ENCODE results near the gene RSRC1.
"Not testable (repeated sequence)": the region's sequence is repeated elsewhere in the genome, so short reads cannot be mapped to it uniquely, and the experiment has no call there.

The RSRC1 gene

DNA sequence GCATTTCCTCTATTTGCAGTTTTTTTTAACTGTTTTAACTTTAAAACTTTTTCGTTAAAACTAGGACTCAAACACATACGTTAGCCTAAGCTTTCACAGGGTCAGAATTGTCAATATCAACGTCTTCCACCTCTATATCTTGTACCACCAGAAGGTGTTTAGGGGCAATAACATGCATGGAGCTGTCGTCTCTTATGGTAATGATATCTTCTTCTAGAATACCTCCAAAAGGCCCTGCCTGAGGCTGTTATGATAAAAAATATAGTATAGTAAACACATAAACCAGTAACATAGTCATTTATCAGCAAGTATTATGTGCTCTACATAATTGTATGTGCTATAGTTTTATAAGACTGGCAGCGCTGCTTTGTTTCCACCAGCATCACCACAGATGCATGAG is 384.8 kb downstream of the RSRC1 start:
- Histone ChIP-seq H3K4me3 (ENCODE audit: low read length) (no peak overlapping the region), H3K9me3 (ENCODE audit: control insufficient read depth, insufficient read depth, low read length) (no peaks in the 10 kb centered on the region), H3K27me3 (ENCODE audit: control insufficient read depth, low read length) (no peaks in the 10 kb centered on the region), H3K9me2 (replicated peaks; ENCODE audit: control insufficient read depth, low read length) (no peaks in the 10 kb centered on the region), H4K20me1 (ENCODE audit: control insufficient read depth, insufficient read depth, low read depth, low read length) (no peaks in the 10 kb centered on the region), H3K4me1 (ENCODE audit: control insufficient read depth, low read length) (no peaks in the 10 kb centered on the region), H3F3A (ENCODE audit: control insufficient read depth, insufficient read depth) (no peaks in the 10 kb centered on the region), H3K27ac (ENCODE audit: low read depth, low read length) (no peak overlapping the region), H3K79me2 (ENCODE audit: control insufficient read depth, low read length) (no peaks in the 10 kb centered on the region), H3K36me3 (ENCODE audit: control insufficient read depth, low read length) (no peaks in the 10 kb centered on the region), H3K4me2 (ENCODE audit: low read length) (no peak overlapping the region)
- TF ChIP-seq, protein P1, sequence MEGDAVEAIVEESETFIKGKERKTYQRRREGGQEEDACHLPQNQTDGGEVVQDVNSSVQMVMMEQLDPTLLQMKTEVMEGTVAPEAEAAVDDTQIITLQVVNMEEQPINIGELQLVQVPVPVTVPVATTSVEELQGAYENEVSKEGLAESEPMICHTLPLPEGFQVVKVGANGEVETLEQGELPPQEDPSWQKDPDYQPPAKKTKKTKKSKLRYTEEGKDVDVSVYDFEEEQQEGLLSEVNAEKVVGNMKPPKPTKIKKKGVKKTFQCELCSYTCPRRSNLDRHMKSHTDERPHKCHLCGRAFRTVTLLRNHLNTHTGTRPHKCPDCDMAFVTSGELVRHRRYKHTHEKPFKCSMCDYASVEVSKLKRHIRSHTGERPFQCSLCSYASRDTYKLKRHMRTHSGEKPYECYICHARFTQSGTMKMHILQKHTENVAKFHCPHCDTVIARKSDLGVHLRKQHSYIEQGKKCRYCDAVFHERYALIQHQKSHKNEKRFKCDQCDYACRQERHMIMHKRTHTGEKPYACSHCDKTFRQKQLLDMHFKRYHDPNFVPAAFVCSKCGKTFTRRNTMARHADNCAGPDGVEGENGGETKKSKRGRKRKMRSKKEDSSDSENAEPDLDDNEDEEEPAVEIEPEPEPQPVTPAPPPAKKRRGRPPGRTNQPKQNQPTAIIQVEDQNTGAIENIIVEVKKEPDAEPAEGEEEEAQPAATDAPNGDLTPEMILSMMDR (IDR thresholded peaks at IDR 0.05; ENCODE audit: low read depth, low read length, poor library complexity, severe bottlenecking) = no peak
- TF ChIP-seq EZH2phosphoT487 (IDR thresholded peaks at IDR 0.05; ENCODE audit: borderline replicate concordance, low read length) = no peak

DNA sequence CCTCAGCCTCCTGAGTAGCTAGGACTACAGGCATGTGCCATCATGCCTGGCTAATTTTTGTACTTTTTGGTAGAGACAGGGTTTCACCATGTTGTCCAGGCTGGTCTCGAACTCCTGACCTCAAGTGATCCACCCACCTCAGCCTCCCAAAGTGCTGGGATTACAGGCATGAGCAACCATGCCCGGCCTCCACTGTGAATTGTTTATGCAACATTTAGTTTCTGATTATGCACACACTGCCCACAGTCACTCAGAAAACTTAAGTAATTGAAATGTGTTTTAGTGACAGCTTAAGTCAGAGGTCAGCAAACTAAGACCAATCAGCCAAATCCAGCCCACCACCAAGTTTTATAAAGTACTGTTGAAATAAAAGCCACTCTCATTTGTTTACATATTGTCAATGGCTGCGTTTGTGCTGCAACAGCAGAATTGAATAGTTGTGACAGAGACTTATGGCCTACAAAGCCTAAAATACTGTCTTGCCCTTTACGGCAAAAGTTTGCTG is 385.6 kb downstream of the RSRC1 start:
- H3K4me3 ChIP-seq (ENCODE audit: low read length); H3F3A ChIP-seq (ENCODE audit: control insufficient read depth, insufficient read depth); H3K36me3 ChIP-seq (ENCODE audit: control insufficient read depth, low read length); H4K20me1 ChIP-seq (ENCODE audit: control insufficient read depth, insufficient read depth, low read depth, low read length); H3K9me2 ChIP-seq (replicated peaks; ENCODE audit: control insufficient read depth, low read length); H3K9me3 ChIP-seq (ENCODE audit: control insufficient read depth, insufficient read depth, low read length); H3K4me1 ChIP-seq (ENCODE audit: control insufficient read depth, low read length); H3K27ac ChIP-seq (ENCODE audit: low read depth, low read length); H3K79me2 ChIP-seq (ENCODE audit: control insufficient read depth, low read length); H3K4me2 ChIP-seq (ENCODE audit: low read length); H3K27me3 ChIP-seq (ENCODE audit: control insufficient read depth, low read length): not testable (repeated sequence)

DNA sequence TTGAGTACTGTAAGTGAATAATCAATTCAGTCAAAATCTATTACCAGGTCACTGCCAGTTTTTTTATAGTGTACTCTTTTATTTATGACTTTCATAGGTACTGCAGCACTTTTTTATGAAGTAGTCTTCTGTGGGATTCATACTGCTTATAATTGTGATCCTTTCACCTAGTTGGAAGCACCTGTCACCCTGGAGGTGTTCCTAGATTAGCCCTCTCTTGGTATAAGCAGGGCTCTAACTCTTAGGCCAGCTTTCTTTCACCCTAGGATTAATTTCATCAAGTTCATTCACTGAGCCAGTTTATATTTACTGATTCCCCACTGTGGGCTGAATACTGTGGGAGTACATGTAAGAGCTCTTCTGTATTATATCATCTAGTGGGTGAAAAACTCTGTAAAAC is 395.2 kb downstream of the RSRC1 start:
- no peaks in the 10 kb centered on the region for H3K36me3 ChIP-seq (ENCODE audit: control insufficient read depth, low read length)
- no peak overlapping the region for H3K27ac ChIP-seq (ENCODE audit: low read depth, low read length)
- no peak overlapping the region for H3K4me3 ChIP-seq (ENCODE audit: low read length)
- TF ChIP-seq EZH2phosphoT487 (IDR thresholded peaks at IDR 0.05; ENCODE audit: borderline replicate concordance, low read length) = no peak
- TF ChIP-seq, protein P1 (IDR thresholded peaks at IDR 0.05; ENCODE audit: low read depth, low read length, poor library complexity, severe bottlenecking) = no peak
- no peaks in the 10 kb centered on the region for H3K4me1 ChIP-seq (ENCODE audit: control insufficient read depth, low read length)
- H3K4me2 ChIP-seq (ENCODE audit: low read length) = no peak overlapping the region
- no peaks in the 10 kb centered on the region for H3K79me2 ChIP-seq (ENCODE audit: control insufficient read depth, low read length)
- no peaks in the 10 kb centered on the region for H3K9me2 ChIP-seq (replicated peaks; ENCODE audit: control insufficient read depth, low read length)
- H3F3A ChIP-seq (ENCODE audit: control insufficient read depth, insufficient read depth) = no peaks in the 10 kb centered on the region
- H3K9me3 ChIP-seq (ENCODE audit: control insufficient read depth, insufficient read depth, low read length) = no peaks in the 10 kb centered on the region
- H3K27me3 ChIP-seq (ENCODE audit: control insufficient read depth, low read length) = no peaks in the 10 kb centered on the region
- H4K20me1 ChIP-seq (ENCODE audit: control insufficient read depth, insufficient read depth, low read depth, low read length) = no peaks in the 10 kb centered on the region

DNA sequence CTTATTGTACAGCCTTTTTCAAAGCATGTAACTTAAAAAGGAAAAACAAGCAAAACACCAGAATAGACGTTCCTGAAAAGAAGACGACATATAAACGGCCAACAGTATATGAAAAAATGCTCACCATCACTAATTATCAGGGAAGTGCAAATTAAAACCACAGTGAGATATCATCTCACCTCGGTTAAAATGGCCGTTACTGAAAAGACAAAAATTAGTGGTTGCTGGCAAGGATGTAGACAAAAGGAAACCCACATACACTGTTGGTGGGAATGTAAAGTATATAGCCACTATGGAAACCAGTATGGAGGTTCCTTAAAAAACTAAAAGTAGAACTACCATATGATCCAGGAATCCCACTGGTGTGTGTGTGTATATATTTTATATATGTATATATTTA is 396.6 kb downstream of the RSRC1 start:
- Histone ChIP-seq H3F3A (ENCODE audit: control insufficient read depth, insufficient read depth) (no peaks in the 10 kb centered on the region), H3K4me1 (ENCODE audit: control insufficient read depth, low read length) (no peaks in the 10 kb centered on the region), H3K36me3 (ENCODE audit: control insufficient read depth, low read length) (no peaks in the 10 kb centered on the region), H4K20me1 (ENCODE audit: control insufficient read depth, insufficient read depth, low read depth, low read length) (no peaks in the 10 kb centered on the region), H3K9me3 (ENCODE audit: control insufficient read depth, insufficient read depth, low read length) (no peaks in the 10 kb centered on the region), H3K79me2 (ENCODE audit: control insufficient read depth, low read length) (no peaks in the 10 kb centered on the region), H3K4me3 (ENCODE audit: low read length) (no peak overlapping the region), H3K4me2 (ENCODE audit: low read length) (no peak overlapping the region), H3K27ac (ENCODE audit: low read depth, low read length) (no peak overlapping the region), H3K9me2 (replicated peaks; ENCODE audit: control insufficient read depth, low read length) (no peaks in the 10 kb centered on the region), H3K27me3 (ENCODE audit: control insufficient read depth, low read length) (no peaks in the 10 kb centered on the region)
- TF ChIP-seq EZH2phosphoT487 (IDR thresholded peaks at IDR 0.05; ENCODE audit: borderline replicate concordance, low read length) = no peak
- TF ChIP-seq, protein P1 (IDR thresholded peaks at IDR 0.05; ENCODE audit: low read depth, low read length, poor library complexity, severe bottlenecking) = no peak

Measured in DOHH2 (cell line).